Coronary artery (tissue), 2 donors: ENCODE results near the gene TSPAN9.

Source experiments
- DNase-seq: peaks from one replicate; pipeline ENCODE4 v3.0.0-alpha.2; 2017; ENCODE audit warnings: low spot score
- H3K27ac ChIP-seq, 2 donors: fragments of 200-600 bp; sonication (generic); one replicate each; pipeline ENCODE4 v1.5.1; 2016 to 2019
- H3K4me3 ChIP-seq: fragments of 200-600 bp; sonication (generic); 2 replicates; pipeline ENCODE4 v1.5.1; 2016; ENCODE audit warnings: mild to moderate bottlenecking, moderate library complexity
- TF ChIP-seq, protein P1 (sequence below): fragments of 200-600 bp; sonication (generic); IDR thresholded peaks from one replicate; pipeline ENCODE4 v1.5.1; 2019; ENCODE audit warnings: antibody characterized with exemption

TSPAN9 gene

DNA sequence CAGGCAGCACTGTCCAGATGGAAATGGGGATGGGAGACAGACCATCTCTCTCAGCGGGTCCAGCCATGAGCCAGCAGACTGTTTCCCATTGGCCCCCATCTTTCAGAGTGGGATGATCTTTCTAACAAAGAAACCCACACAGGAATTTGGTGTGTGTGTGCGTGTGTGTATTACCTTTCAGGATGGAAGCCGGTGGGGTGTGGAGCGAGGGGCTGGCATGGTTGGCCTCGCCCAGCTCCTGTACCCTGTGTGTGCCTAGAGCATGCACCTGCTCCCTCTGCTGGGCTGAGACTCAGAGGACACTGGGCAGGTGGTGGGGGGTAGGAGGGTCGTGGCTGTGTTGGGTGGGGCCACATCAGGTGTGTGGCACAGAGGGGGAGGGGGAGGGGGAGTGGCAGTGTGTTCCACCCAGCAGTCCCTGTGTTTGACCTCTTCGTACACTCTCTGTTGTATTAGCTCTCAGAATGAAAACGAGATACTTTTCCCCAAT lies 33.0 kb upstream of the TSPAN9 start:
- Histone ChIP-seq H3K27ac (no peak overlapping the region), H3K4me3 (no peak overlapping the region)
- TF ChIP-seq, protein P1, sequence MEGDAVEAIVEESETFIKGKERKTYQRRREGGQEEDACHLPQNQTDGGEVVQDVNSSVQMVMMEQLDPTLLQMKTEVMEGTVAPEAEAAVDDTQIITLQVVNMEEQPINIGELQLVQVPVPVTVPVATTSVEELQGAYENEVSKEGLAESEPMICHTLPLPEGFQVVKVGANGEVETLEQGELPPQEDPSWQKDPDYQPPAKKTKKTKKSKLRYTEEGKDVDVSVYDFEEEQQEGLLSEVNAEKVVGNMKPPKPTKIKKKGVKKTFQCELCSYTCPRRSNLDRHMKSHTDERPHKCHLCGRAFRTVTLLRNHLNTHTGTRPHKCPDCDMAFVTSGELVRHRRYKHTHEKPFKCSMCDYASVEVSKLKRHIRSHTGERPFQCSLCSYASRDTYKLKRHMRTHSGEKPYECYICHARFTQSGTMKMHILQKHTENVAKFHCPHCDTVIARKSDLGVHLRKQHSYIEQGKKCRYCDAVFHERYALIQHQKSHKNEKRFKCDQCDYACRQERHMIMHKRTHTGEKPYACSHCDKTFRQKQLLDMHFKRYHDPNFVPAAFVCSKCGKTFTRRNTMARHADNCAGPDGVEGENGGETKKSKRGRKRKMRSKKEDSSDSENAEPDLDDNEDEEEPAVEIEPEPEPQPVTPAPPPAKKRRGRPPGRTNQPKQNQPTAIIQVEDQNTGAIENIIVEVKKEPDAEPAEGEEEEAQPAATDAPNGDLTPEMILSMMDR = no peak
- DNase-seq = no peak

DNA sequence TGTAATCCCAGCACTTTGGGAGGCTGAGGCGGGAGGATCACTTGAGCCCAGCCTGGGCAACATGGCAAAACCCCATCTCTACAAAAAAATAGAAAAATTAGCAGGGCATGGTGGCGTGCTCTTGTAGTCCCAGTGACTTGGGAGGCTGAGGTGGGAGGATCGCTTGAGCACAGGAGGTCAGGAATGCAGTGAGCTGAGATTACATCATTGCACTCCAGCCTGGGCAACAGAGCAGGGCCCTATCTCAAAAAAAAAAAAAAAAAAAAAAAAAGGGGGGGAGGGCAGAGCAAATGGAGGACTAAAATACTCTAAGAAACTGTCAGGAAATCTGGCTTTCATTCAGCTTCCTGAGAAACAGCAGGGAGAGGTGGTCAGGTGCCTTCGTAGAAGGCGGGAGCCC lies 31.7 kb upstream of the TSPAN9 start:
- no peak for DNase-seq
- TF ChIP-seq, protein P1 = no peak
- Histone ChIP-seq H3K4me3 (no peak overlapping the region), H3K27ac (no peak overlapping the region)

DNA sequence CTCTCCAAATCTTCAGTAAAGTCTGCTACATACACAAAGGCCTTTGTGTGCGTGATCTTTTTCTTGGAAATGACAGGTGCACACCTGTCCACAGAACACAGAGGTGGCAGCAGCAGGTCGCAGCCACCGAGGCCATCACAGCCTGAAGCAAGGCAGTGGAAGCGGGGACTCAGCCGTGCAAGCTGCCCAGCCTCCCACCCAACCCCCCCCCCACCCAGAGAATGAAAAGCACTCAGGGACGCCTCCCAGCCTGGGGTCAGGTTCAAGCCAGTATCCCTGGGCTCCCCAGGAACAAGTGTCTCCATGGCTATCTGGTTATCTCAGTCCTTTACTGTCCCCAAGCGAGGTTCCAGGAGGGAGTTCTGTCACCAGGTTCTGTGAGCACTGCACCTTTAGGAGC lies 31.2 kb upstream of the TSPAN9 start:
- no peak overlapping the region for H3K27ac ChIP-seq
- H3K4me3 ChIP-seq = no peak overlapping the region
- TF ChIP-seq, protein P1 = no peak
- no peak for DNase-seq

DNA sequence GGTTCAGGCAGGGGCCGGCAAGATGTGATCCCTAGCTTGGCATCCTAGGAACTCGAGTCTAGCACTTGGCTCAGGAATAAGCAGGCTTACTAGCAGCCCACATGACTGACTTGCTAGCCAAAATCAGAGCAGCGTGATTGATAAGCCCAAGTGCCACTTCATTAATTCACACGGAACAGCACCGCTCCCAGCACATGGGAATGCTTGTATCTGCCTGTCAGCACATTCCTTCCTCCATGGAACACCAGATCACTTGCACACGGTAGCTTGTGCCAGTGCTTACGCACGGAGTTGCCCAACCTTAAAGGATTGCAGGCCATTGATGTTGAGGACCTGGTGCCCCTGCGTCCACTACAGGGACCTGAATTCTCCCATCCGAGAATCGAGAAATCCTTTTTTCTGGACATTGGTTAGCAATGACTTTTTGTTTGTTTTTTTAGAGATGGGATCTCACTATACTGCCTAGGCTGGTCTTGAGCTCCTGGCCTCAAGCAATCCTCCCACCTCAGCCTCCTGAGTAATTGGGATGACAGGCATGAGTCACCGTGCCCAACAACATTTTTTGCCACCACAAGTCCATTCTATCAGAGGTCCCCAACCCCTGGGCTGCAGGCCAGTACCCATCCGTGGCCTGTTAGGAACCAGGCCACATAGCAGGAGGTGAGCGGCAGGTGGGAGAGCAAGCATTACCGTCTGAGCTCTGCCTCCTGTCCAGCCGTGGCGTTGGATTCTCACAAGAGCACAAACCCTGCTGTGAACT lies 30.6 kb upstream of the TSPAN9 start:
- Histone ChIP-seq H3K27ac (no peak overlapping the region), H3K4me3 (no peak overlapping the region)
- no peak for DNase-seq
- TF ChIP-seq, protein P1 = no peak

DNA sequence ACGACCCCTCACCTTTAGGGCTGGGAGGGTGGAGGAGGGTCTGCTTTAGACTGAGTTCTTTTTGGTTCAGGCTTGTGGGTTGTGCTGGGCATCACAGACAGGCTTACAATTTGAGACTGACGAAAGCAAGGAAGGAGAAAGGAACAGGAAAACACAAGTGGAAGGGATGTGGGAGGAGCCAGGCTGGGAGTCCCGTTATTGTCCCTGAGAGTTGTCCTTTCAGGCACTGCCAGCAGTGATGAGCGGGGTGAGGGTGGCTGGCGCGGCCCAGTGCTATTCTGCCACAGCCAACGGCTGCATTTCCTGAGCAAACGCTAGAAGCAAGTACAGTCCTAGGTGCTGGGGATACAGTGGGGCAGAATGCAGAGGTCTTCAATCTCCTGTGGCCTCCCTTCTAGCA lies 29.2 kb upstream of the TSPAN9 start:
- Histone ChIP-seq H3K4me3 (no peak overlapping the region), H3K27ac (no peak overlapping the region)
- no peak for DNase-seq
- TF ChIP-seq, protein P1 = no peak

DNA sequence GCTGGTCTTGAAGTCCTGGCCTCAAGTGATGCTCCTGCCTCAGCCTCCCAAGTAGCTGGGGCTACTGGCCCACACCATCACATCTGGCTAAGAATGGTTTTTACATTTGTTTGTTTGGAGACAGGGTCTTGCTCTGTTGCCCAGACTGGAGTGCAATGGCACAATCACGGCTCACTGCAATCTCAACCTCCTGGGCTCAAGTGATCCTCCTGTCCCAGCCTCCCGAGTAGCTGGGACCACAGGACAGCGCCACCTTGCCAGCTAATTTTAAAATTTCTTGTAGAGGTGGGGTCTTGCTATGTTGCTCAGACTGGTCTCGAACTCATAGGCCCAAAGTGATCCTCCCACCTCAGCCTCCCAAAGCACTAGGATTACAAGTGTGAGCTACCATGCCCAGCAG lies 28.6 kb upstream of the TSPAN9 start:
- no peak for DNase-seq
- no peak overlapping the region for H3K4me3 ChIP-seq
- TF ChIP-seq, protein P1 = no peak
- H3K27ac ChIP-seq = no peak overlapping the region

DNA sequence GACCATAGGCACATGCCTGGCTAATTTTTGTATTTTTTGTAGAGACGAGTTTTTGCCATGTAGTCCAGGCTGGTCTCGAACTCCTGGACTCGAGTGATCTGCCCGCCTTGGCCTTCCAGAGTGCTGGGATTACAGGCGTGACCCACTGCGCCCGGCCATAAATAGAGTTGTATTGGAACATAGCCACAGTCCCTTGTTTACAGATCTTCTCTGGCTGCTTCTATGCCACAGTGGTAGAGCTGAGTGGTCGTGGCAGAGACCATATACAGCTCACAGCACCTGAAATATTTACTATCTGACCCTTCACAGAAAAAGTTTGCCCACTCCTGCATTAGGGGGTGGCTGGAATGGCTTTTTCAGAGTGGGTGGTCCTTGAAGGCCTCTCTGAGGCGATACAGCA lies 28.0 kb upstream of the TSPAN9 start:
- no peak for DNase-seq
- Histone ChIP-seq H3K4me3 (no peak overlapping the region), H3K27ac (no peak overlapping the region)
- TF ChIP-seq, protein P1 = no peak
